Fibroblast of peridontal ligament (primary cell): ENCODE data around the gene TMEM61.
A peak's percentile ranks its signal among the peaks of the same experiment; 100 is the strongest.
"Not testable (repeated sequence)": the region's sequence is repeated elsewhere in the genome, so short reads cannot be mapped to it uniquely, and the experiment has no call there.

Experiments used
- DNase-seq: peaks from one replicate; pipeline ENCODE4 v3.0.0-alpha.2; 2010; ENCODE audit errors: extremely low read depth

Gene TMEM61

DNA sequence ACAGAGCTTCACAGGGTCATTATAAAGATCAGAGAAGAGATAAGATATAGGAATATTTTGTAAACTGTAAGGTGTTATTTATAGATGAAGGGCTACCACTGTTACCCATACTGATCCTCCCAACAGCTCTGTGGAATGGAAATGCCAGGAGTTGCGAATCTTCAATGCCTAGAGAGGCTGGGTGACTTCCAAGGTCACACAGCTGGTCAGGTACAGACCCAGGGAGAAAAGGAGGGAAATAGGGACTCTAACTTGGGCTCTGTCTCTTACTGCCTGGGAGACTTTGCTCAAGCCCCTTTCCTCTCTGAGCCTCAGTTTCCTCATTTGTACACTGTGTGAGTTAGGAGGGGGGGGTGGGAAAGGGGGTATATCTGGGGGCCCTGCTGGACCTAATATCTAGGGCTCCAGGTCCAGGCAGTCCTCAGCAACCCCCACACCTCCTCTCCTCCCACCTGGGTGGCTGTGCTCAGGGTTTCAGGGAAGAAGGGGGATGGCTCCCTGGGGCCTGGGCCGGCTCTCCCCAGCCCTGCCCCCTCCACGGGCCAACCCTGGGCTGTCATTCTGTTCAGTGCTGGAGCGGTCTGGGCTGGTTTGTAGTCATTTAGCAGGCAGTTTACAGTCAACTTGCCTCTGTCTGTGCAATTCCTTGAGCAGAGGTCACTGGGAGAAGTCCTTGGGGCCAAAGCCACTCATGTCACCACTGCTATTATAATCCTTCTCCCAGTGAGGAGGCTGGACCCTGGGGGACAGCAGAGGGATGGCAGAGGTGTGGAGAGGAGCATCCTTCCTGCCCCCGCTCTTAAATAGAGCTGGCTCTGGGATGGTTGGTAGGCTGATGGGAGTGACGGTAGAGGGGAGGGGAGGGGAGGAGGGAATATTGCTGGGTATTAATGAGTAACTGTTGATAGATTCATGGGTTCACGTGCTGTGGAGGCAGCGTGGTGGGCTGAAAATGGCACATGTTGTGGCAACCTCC lies 20.0 kb downstream of the TMEM61 start:
- no peak for DNase-seq

GRCh38 chr1:55001311-55001710 lies 20.9 kb downstream of the TMEM61 start:
- no peak for DNase-seq

- DNase-seq = no peak
Observed at GRCh38 chr1:55002686-55003085, 22.3 kb downstream of the TMEM61 start.

DNA sequence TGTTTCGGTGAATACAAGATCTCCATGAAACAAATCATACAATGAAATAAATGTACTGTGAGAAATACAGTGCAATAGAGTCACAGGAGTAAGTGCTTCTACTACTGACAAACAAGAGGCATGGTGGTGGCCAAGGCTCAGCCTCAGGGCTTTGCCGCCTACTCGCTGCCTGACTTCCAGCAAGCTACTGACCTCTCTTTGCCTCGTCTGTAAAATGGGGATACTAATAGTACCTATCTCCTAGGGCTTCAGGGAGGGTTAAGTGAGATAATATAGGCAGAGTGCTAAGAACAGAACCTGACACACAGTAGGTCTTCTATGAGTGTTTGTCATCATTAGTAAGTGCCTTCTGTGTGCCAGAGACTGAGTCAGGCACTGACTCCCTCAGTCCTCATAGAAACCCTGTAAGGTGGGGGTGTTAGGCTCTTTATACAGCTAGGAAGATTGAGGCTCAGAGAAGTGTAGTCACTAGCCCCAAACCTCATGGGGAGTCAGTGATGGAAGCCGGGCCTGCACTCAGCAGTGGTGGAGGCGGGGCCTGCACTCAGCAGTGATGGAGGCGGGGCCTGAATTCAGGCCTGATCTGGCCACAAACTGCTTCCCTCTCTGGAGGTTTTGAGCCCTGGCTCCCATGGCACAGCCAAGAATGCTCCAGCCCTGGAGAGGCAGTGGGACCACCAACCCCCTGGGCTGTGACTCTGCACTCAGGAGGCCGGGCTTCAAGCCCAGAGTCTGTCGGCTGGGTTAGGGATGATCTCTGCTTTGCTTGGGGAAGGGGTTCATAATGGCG lies 25.1 kb downstream of the TMEM61 start:
- DNase-seq = no peak

- DNase-seq = no peak
Observed at GRCh38 chr1:55006931-55007330, 26.5 kb downstream of the TMEM61 start.

DNA sequence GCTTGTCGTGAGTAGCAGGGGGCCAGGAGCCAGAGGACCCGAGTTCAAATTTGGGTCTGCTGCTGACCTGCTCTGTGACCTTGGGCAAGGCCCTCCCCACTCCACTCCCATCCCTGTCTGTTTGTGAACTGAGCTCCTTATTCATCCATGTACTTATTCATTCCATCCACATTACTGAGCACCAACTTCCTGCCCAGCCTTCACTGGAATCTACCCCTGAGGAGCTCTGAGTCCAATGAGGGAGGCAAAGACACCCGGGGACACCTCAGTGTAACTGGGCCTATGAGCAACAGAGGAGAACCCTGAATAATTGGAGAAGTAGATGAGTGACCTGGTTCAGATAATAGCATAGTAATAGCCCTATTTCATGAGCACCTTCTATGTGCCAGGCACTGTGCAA lies 27.2 kb downstream of the TMEM61 start:
- peak; percentile 41 for DNase-seq

DNA sequence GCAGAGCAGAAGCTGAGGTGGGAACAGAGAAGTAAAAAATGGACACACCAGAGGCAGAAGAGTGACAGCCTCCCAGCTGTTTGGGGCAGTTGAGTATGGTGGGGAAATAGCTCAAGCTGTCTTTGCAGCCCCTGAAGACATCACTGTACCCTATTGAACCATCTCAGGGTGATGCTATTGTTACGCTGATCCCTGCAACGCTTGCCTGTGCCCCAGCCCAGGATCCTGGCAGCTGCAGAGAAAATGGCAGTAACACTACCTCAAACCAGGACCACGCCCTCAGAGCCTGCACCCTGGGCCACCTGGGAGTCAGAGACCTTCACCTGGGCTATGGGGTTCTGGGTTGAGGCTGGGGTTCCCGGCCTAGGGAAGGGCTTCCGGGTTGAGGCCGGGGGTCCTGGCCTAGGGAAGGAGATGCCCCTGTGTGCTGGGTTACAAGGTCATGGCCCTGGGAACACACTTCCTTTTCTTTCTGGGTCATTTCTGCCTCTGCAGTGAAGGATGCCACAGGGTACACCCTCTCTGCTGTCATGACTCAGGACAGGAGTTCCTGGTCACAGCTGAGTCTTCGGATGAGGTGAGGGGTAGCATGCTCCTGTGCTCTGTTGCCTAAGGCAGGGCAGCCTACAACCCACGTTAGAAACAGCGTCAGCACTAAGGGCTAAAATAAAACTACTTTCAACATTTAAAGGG lies 29.9 kb downstream of the TMEM61 start:
- DNase-seq = no peak

DNA sequence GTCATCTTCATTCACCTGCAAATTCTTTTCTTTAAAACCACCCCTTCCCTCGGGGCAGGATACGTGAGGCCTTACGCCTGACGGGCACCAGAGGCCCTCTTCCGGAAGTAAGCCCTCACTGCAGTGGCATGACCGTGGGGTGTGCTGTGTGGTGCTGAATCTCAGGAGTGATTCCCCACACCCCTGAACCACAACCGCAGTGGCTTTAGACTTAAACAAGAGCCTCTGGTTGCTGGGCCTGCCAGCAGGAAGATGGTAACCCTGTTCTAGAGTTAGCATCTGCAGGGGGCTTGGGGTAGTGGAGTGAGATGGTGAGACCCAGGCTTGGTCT lies 30.4 kb downstream of the TMEM61 start:
- DNase-seq = no peak

DNA sequence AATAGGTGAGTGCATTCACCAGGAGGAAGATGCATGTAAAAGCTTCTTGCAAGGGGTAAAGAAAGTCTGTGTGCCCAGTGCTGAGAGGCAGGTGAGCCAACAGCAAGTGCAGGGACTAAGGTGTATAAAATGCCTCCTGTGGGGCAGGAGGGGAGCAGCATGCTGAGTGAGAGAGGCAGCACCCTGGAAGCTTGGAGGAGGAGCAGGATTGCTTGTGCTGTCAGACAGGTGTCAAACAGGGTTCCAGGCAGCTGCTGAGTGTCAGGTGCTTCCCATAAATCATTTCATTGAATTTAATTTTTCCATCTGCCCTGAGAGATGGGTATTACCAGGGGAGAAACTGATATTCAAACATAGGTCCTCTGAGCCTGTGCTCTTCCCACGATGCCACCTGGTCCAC lies 32.2 kb downstream of the TMEM61 start:
- no peak for DNase-seq

- no peak for DNase-seq
Observed at GRCh38 chr1:55015123-55015522, 34.7 kb downstream of the TMEM61 start.

DNA sequence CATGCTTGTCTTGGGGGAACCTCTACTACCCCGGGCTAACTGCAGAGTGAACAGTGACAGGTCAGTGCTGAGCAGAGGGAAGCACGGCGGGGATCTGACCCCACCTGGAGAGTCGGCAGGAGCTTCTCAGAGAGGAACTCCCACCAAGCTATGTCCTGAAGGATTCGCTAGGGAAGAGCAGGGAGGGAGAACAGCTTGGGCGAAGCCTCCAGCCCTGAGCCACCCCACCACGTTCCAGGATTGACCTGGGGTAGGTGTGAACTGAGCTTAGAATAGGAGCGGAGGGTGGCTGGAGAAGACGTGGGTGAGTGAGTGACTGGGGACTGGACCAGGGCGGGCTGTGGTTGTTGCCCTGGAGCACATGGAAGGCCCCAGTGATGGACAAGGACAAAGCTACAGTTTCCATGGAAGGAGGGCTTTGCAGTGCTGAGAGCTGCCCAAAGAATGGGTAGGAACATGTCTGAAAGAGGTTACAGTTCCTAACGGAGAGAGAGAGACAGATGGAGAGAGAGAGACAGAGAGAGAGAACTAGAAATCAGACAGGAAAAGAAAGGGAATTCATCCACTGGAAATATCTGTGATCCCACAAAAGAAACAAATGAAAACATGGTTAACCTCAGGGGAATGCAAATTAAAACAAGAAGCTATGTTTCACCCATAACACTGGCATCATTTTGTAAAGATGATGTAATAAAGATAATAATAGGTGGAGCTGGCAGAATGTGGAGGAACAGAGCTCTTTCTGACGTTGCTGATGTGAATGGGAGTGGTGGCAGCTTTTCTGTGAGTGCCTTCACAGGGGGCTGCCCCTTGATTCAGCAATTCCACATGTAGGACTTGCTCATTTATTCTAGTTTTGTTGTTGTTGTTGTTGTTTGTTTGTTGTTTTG lies 35.5 kb downstream of the TMEM61 start:
- peak; percentile 8 for DNase-seq

DNA sequence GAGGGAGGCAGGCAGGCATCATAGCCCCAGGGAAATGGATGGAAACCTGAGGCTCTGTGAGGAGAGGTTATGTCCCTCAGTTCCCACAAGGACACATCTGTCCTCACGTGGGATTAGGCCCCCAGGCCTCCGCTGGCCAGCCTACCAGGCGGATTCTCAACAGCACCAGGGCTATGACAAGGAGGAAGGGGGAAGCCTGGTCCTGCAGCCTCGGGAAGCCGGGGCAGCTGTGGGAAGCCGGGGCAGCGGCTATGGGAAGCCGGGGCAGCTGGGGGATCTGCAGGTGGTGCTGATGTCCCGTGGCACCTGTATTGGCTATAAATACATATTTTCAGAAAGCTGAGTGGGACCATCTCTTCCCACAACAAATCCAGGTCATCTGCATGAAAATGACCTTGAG lies 38.0 kb downstream of the TMEM61 start:
- no peak for DNase-seq

DNA sequence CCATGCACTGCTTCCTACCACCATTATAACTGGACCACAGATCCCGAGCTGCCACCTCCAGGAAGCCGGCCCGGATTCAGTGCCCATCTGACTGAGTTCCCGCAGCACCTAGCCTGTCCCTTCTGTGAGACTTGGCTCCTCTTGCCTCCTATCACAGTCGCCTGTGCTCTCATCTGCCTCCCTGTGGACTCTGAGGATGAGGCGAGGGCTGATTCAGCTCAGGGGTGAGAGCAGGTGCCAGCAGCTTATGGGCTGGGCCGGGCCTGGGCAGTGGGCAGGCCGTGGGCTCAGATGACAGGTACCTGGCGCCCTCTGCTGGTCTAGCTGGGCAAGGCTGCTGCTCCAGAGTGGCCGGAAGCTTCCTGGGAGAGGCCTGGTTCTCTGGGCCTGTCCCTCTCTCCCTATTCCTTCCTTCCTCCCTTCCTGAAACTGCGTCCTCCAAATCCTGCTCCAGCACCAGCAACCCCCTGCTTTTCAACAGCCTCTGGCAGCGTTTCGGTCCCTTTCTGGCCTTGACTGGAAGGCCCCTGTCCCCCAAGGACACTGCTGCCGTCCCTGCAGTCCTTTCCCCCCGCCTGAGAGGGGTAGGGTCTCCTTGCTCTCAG lies 41.6 kb downstream of the TMEM61 start:
- DNase-seq = peak; percentile 80

DNA sequence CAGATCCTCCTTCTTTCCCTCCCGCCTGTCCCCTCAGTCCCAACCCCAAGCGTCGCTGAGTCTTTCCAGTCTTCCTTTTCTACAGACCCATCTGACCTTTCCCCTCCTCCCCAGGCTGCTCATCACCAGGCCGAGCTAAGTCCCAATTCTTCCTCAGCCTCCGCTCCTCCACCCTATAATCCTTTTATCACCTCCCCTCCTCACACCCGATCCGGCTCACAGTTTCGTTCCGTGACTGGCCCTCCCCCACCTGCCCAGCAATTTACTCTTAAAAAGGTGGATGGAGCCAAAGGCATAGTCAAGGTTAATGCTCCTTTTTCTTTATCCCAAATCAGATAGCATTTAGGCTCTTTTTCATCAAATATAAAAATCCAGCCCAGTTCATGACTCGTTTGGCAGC lies 43.7 kb downstream of the TMEM61 start:
- DNase-seq = not testable (repeated sequence)

- not testable (repeated sequence) for DNase-seq
Observed at GRCh38 chr1:55026682-55027081, 46.3 kb downstream of the TMEM61 start.

DNA sequence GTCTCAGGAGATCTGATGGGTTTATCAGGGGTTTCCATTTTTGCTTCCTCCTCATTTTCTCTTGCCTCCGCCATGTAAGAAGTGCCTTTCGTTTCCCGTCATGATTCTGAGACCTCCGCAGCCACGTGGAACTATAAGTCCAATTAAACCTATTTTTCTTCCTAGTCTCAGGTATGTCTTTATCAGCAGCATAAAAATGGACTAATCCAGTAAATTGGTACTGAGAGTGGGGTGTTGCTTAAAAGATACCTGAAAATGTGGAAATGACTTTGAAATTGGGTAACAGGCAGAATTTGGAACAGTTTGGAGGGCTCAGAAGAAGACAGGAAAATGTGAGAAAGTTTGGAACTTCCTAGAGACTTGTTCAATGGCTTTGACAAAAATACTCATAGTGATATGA lies 50.7 kb downstream of the TMEM61 start:
- DNase-seq = not testable (repeated sequence)

GRCh38 chr1:55033265-55033614 lies 52.8 kb downstream of the TMEM61 start:
- DNase-seq = no peak

DNA sequence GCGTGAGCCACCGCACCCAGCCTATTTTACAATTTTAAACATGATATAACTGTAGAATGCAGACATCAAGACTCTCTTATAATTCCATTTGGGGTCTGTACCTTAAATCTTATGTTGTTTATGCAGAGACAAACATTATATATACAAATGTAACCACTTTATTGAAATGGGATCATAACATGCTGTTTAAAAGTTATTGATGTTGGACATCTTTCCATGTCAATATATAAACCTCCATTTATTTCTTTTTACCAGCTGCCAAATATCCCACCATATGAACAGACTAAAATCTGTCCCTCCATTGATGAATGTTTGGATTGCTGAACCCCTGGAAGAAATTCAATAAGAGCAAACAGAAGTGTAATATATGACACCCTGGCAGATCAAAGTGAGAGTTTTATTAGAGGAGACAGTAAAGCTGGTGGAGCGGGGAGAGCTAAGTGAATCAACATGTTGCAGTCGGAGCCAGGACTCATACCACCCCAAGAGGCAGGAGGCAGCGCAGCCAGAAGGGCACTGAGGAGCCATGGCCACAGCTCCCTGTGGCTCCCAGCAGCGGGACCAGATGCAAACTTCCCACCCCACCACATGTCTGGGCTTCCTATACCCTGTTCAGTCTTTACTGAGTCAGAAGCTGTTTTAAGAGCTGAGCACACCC lies 54.2 kb downstream of the TMEM61 start:
- no peak for DNase-seq

DNA sequence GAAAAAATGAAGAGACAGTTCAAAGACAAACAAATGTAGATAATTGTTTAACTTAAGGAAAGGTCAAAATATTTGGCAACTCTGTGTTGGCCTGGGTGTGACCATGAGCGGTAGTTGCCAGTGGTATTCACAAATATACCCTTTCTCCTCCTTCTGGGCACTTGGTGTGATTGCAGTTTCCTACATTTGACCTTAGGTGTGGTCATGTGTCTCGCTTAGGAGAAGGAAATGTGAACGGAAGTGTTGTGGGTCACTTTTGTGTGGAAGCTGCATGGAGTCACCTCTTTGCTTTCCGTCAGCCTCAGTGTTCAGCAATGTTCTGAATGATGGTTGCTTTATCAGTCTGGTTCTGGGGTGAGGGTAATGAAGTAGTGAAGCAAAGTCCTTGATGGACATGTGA lies 55.5 kb downstream of the TMEM61 start:
- DNase-seq = no peak

DNA sequence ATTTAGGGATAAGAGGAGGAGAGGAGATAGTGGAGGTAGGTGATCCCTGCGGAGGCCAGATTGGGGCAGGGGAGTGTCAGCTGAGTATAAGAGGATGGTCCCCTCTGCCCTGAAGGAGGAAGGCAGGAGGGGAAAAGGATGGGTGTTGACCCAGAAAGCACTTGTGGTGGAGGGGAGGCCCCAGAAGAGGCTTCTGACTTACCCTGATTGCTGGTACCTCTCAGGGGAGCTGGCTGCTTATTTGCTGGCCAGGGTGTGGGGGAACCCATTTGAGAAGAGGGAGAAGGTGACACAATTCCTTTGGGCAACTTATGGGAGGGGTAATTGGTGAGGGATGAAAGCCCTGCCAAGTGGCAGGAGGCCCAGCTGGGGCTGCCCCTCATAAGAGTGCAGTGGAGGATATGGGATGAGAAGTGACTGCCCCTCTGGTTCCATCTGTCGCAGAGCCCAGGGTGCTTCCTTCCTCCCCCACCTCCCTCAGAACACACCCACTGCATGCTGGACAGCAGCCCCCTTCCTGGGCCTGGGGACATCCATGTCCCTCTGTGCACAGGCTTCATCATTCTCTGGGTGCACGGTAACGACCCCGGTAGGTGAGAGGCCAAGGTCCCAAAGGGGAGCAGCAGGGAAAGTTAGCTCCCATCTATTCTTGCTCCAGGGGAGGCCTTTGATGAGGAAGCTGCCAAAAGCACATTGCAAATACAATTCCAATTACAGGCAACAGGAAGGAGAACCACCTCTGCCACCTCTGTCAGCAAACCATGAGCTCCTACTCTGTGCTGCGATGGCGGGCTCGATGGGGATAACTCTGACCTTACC lies 57.5 kb downstream of the TMEM61 start:
- DNase-seq = no peak
